ENCODE data around the gene SERPINB1.

- TF ChIP-seq CTCF (IDR thresholded peaks at IDR 0.05) (no peak), POLR2A (IDR thresholded peaks at IDR 0.05) (no peak)
These were observed 2.3 kb downstream of the SERPINB1 start for GRCh38 chr6:2839195-2839981.

Measured in uterus (tissue), 2 donors.